ENCODE measurements around the gene EIF5B. TPM values are rescaled to one million over a fixed set of nuclear protein-coding genes. Genes with fewer than 3 reads are reported as not detected.

Gene EIF5B
- polyA plus RNA-seq, 4 donors = 21.0 to 43.0 (median 32.1) TPM

DNA sequence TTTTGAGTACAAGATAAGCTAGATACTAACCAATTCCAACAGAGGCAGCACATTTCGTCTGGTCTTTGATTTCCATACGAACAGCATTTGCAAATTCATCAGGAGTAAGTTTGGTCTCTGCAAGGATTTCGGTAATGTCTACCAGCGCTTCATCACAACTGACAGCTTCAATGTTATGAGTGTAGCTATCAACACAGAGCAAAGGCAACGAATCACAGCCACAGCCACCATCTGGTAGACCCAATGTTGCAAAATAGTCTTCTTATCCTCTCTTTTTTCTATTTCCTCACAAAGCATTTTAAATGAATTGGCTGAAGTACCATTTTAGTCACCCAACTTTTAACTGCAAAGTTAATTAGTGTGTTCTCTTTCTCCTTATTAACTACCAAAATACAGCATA, 84.3 kb downstream of the EIF5B start:
- H3K36me3 ChIP-seq (ENCODE audit: control insufficient read depth in 3 of 3, insufficient read depth in 2 of 3, low read depth in 1 of 3, low read length in 3 of 3) = peaks cover 20 to 26% (median 23%) of the 10 kb centered on the region in 3 donors
- H3K9me3 ChIP-seq (ENCODE audit: control insufficient read depth in 2 of 2, insufficient read depth in 1 of 2, low read depth in 1 of 2, low read length in 1 of 2) = no peaks in the 10 kb centered on the region
- 93 to 96% (median 95%) methylated on average over 5 of the region's 5 CpGs for WGBS, 3 donors
- DNase-seq (no peak), FAIRE-seq (no peak)
- no peaks in the 10 kb centered on the region for H3K27me3 ChIP-seq (ENCODE audit: control insufficient read depth in 3 of 3, insufficient read depth in 3 of 3, low read length in 3 of 3)
- H3K27ac ChIP-seq (ENCODE audit: low read depth in 1 of 3, low read length in 2 of 3) = no peak overlapping the region
- no peak overlapping the region for H3K4me3 ChIP-seq (ENCODE audit: low read depth in 1 of 3, low read length in 3 of 3)
- H3K4me1 ChIP-seq (ENCODE audit: control insufficient read depth in 3 of 3, insufficient read depth in 2 of 3, low read depth in 1 of 3, low read length in 2 of 3) = no peaks in the 10 kb centered on the region

DNA sequence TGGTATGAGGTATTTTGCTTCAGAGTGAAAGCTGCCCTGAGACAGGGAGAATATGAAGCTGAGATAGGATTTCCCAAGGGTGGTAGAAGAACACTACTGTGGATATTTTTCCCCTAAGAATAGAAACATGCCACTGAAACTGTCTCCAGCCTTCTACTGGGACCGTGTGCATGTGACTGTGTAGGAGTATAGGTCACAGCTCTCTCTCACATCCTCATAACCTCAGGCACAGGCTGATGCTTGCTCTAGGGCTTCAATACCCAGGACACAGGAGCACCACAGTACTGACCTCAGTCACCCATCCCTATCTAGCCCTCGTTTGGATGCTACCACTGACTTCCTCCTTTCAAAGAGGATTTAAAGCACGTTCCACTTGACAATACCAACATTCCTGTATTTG, 85.4 kb downstream of the EIF5B start:
- FAIRE-seq (no peak), DNase-seq (no peak)
- Histone ChIP-seq H3K9me3 (ENCODE audit: control insufficient read depth in 2 of 2, insufficient read depth in 1 of 2, low read depth in 1 of 2, low read length in 1 of 2) (no peaks in the 10 kb centered on the region), H3K27me3 (ENCODE audit: control insufficient read depth in 3 of 3, insufficient read depth in 3 of 3, low read length in 3 of 3) (no peaks in the 10 kb centered on the region), H3K27ac (ENCODE audit: low read depth in 1 of 3, low read length in 2 of 3) (no peak overlapping the region), H3K4me1 (ENCODE audit: control insufficient read depth in 3 of 3, insufficient read depth in 2 of 3, low read depth in 1 of 3, low read length in 2 of 3) (no peaks in the 10 kb centered on the region), H3K36me3 (ENCODE audit: control insufficient read depth in 3 of 3, insufficient read depth in 2 of 3, low read depth in 1 of 3, low read length in 3 of 3) (peaks cover 14 to 21% (median 20%) of the 10 kb centered on the region in 3 donors), H3K4me3 (ENCODE audit: low read depth in 1 of 3, low read length in 3 of 3) (no peak overlapping the region)
- 61 to 69% (median 62%) methylated on average over 3 of the region's 3 CpGs for WGBS, 3 donors

DNA sequence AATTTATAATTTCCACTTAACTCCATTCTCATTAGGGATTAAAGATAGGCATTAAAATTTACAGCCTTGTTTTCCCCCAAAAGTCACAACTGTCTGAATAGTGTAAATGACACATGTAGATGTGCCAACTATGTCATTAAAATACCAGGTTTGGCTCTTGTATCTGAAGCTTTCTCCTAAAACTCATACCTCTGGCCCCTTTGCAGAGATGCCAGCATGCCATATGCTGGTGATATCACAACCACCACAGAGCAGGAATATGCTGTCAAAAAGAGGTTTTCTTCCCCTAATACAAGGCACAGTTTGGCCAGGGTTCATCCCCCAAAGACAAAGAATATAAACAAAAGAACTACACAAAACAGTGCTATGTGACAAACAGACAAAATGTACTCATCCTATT, 87.2 kb downstream of the EIF5B start:
- no peaks in the 10 kb centered on the region for H3K27me3 ChIP-seq (ENCODE audit: control insufficient read depth in 3 of 3, insufficient read depth in 3 of 3, low read length in 3 of 3)
- H3K4me3 ChIP-seq (ENCODE audit: low read depth in 1 of 3, low read length in 3 of 3) = no peak overlapping the region
- FAIRE-seq = no peak
- DNase-seq = no peak
- H3K4me1 ChIP-seq (ENCODE audit: control insufficient read depth in 3 of 3, insufficient read depth in 2 of 3, low read depth in 1 of 3, low read length in 2 of 3) = no peaks in the 10 kb centered on the region
- H3K9me3 ChIP-seq (ENCODE audit: control insufficient read depth in 2 of 2, insufficient read depth in 1 of 2, low read depth in 1 of 2, low read length in 1 of 2) = no peaks in the 10 kb centered on the region
- H3K36me3 ChIP-seq (ENCODE audit: control insufficient read depth in 3 of 3, insufficient read depth in 2 of 3, low read depth in 1 of 3, low read length in 3 of 3) = peaks cover 18 to 20% (median 19%) of the 10 kb centered on the region in 3 donors
- no peak overlapping the region for H3K27ac ChIP-seq (ENCODE audit: low read depth in 1 of 3, low read length in 2 of 3)

DNA sequence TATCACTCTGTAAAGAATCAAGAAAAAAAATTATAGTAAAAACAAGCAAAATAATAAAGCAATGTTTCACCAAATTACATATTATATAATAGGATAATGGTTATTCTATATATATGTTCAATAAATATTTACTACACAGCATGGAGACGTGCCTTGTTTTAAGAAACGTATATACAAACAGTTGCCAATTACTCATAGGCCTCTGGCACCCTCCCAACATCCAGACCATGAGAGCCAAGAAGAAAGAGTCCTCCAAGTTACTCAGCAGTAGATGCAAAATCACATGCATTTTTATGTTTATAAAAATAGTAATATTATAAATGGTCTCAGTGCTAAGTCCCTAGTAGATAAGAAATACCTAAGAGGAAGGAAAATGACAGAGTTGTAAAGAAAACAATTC, 87.8 kb downstream of the EIF5B start:
- Histone ChIP-seq H3K4me1 (ENCODE audit: control insufficient read depth in 3 of 3, insufficient read depth in 2 of 3, low read depth in 1 of 3, low read length in 2 of 3) (no peaks in the 10 kb centered on the region), H3K36me3 (ENCODE audit: control insufficient read depth in 3 of 3, insufficient read depth in 2 of 3, low read depth in 1 of 3, low read length in 3 of 3) (peaks cover 16% of the 10 kb centered on the region in 3 donors), H3K27ac (ENCODE audit: low read depth in 1 of 3, low read length in 2 of 3) (no peak overlapping the region), H3K9me3 (ENCODE audit: control insufficient read depth in 2 of 2, insufficient read depth in 1 of 2, low read depth in 1 of 2, low read length in 1 of 2) (no peaks in the 10 kb centered on the region), H3K4me3 (ENCODE audit: low read depth in 1 of 3, low read length in 3 of 3) (no peak overlapping the region), H3K27me3 (ENCODE audit: control insufficient read depth in 3 of 3, insufficient read depth in 3 of 3, low read length in 3 of 3) (no peaks in the 10 kb centered on the region)
- no peak for DNase-seq
- WGBS, 3 donors = 50 to 80% (median 78%) methylated on average over 2 of the region's 2 CpGs
- FAIRE-seq = no peak

DNA sequence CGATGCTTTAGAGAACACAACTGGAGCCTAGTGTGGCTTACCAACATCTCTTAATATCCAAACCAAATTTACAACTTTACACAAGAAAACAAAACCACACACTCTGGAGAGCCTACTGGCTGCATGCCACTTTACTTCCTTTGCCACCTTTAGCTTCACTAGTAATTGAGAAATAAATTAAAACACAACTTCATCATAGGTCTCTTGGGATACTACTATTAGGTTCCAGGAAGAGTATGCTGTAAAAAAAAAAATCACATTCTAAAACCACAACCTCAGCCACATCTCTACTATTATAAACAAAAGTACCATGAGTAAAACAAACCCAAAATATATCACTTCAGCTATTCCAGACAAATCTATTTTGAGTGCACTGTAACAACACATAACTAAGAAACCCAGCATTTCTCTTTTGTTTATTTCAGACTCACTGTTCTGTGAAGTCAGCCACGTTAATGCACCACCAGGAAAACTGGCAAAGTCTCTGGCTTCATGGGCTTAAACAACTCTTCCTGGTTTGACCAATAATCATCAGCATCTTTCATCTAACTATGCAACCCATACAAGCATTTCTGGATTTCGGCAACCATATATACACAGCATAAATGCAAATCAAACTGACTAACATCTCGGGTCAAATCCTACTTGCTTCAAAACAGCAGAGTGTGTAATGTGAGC, 93.6 kb downstream of the EIF5B start:
- H3K4me1 ChIP-seq (ENCODE audit: control insufficient read depth in 3 of 3, insufficient read depth in 2 of 3, low read depth in 1 of 3, low read length in 2 of 3) = no peaks in the 10 kb centered on the region
- H3K9me3 ChIP-seq (ENCODE audit: control insufficient read depth in 2 of 2, insufficient read depth in 1 of 2, low read depth in 1 of 2, low read length in 1 of 2) = no peaks in the 10 kb centered on the region
- no peak overlapping the region for H3K4me3 ChIP-seq (ENCODE audit: low read depth in 1 of 3, low read length in 3 of 3)
- H3K36me3 ChIP-seq (ENCODE audit: control insufficient read depth in 3 of 3, insufficient read depth in 2 of 3, low read depth in 1 of 3, low read length in 3 of 3) = peaks cover 4 to 13% (median 7%) of the 10 kb centered on the region in 3 donors
- H3K27ac ChIP-seq (ENCODE audit: low read depth in 1 of 3, low read length in 2 of 3) = peak overlapping the region in 1 of 3 donors; percentile 11
- DNase-seq (no peak), FAIRE-seq (no peak)
- WGBS, 3 donors = 61 to 82% (median 74%) methylated on average over 4 of the region's 4 CpGs
- H3K27me3 ChIP-seq (ENCODE audit: control insufficient read depth in 3 of 3, insufficient read depth in 3 of 3, low read length in 3 of 3) = no peaks in the 10 kb centered on the region

DNA sequence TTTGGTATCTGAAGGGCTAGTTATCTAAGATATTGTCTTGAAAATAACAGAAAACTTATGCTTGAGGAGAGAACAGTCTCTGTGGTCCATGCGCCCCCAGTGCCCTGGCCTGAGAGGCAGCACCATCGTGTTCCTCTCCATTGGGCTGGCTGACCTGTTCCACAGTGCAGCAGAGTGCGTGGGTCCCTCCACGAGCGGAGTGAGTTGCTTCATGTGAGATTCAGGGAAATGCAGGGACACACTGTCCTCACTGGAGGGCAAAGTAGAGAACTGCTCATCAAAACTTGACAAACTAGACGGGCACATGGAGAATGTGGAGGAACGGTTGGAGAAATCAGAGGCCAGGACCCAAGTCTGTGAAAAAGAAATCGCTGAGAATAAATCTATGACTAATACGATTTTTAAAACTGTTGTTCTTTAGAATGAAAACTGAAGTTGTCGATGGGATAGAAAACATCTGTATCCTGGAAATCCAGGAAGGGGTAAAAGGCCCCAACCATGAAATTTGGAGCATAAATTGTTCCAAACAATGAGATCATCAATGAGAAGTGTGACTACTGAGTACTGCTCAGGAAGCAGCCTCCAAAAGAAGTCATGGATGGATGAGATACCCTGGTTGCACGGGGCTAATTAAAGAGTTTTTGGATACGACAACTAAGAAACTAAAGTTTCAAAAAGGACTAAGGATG, 94.5 kb downstream of the EIF5B start:
- FAIRE-seq (no peak), DNase-seq (no peak)
- WGBS, 3 donors = 85 to 95% (median 94%) methylated on average over 12 of the region's 12 CpGs
- no peak overlapping the region for H3K4me3 ChIP-seq (ENCODE audit: low read depth in 1 of 3, low read length in 3 of 3)
- no peaks in the 10 kb centered on the region for H3K4me1 ChIP-seq (ENCODE audit: control insufficient read depth in 3 of 3, insufficient read depth in 2 of 3, low read depth in 1 of 3, low read length in 2 of 3)
- H3K27me3 ChIP-seq (ENCODE audit: control insufficient read depth in 3 of 3, insufficient read depth in 3 of 3, low read length in 3 of 3) = no peaks in the 10 kb centered on the region
- H3K27ac ChIP-seq (ENCODE audit: low read depth in 1 of 3, low read length in 2 of 3) = peak overlapping the region in 1 of 3 donors; percentile 22
- H3K9me3 ChIP-seq (ENCODE audit: control insufficient read depth in 2 of 2, insufficient read depth in 1 of 2, low read depth in 1 of 2, low read length in 1 of 2) = no peaks in the 10 kb centered on the region
- peaks cover 4 to 9% (median 7%) of the 10 kb centered on the region in 3 donors for H3K36me3 ChIP-seq (ENCODE audit: control insufficient read depth in 3 of 3, insufficient read depth in 2 of 3, low read depth in 1 of 3, low read length in 3 of 3)

DNA sequence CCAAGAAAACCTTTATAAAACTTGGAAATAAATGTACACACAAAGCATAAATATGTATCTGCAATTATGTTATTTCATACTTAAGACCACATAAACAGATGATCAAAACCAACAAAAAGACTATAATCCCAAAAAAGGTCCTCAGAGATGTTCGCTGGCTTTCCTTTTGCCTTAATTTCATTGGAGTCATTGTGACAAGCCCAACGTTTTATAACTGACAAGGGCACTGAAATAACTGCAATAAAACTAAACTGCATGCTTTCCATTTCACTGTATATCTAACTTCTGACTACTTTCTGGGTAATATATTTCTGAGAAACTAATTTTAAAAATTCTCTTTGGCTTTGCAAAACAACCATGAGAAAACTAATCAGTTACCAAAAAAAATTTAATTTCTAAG, 96.2 kb downstream of the EIF5B start:
- FAIRE-seq (no peak), DNase-seq (no peak)
- no peak overlapping the region for H3K4me3 ChIP-seq (ENCODE audit: low read depth in 1 of 3, low read length in 3 of 3)
- H3K4me1 ChIP-seq (ENCODE audit: control insufficient read depth in 3 of 3, insufficient read depth in 2 of 3, low read depth in 1 of 3, low read length in 2 of 3) = no peaks in the 10 kb centered on the region
- H3K36me3 ChIP-seq (ENCODE audit: control insufficient read depth in 3 of 3, insufficient read depth in 2 of 3, low read depth in 1 of 3, low read length in 3 of 3) = peaks cover 0 to 7% (median 6%) of the 10 kb centered on the region in 3 donors
- H3K9me3 ChIP-seq (ENCODE audit: control insufficient read depth in 2 of 2, insufficient read depth in 1 of 2, low read depth in 1 of 2, low read length in 1 of 2) = no peaks in the 10 kb centered on the region
- 48 to 64% (median 63%) methylated on average over 2 of the region's 2 CpGs for WGBS, 3 donors
- no peaks in the 10 kb centered on the region for H3K27me3 ChIP-seq (ENCODE audit: control insufficient read depth in 3 of 3, insufficient read depth in 3 of 3, low read length in 3 of 3)
- no peak overlapping the region for H3K27ac ChIP-seq (ENCODE audit: low read depth in 1 of 3, low read length in 2 of 3)

DNA sequence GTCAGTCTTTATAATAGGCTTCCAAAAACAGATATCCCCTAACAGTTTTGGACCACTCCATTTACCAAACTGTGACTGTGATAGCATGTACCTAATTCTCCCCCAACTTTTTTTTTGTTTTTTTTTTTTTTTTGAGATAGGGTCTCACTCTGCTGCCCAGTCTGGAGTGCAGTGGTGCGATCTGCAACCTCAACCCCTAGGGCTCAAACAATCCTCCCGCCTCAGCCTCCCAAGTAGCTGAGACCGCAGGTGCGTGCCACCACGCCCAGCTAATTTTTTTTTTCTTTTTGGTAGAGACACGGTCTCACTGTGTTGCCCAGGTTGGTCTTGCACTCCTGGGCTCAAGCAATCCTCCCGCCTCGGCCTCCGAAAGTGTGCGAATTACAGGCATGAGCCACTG, 99.7 kb downstream of the EIF5B start:
- Histone ChIP-seq H3K9me3 (ENCODE audit: control insufficient read depth in 2 of 2, insufficient read depth in 1 of 2, low read depth in 1 of 2, low read length in 1 of 2) (no peaks in the 10 kb centered on the region), H3K27me3 (ENCODE audit: control insufficient read depth in 3 of 3, insufficient read depth in 3 of 3, low read length in 3 of 3) (no peaks in the 10 kb centered on the region), H3K4me1 (ENCODE audit: control insufficient read depth in 3 of 3, insufficient read depth in 2 of 3, low read depth in 1 of 3, low read length in 2 of 3) (no peaks in the 10 kb centered on the region), H3K27ac (ENCODE audit: low read depth in 1 of 3, low read length in 2 of 3) (no peak overlapping the region), H3K36me3 (ENCODE audit: control insufficient read depth in 3 of 3, insufficient read depth in 2 of 3, low read depth in 1 of 3, low read length in 3 of 3) (peaks cover 6 to 8% (median 8%) of the 10 kb centered on the region in 3 donors), H3K4me3 (ENCODE audit: low read depth in 1 of 3, low read length in 3 of 3) (no peak overlapping the region)
- 97 to 99% (median 98%) methylated on average over 10 of the region's 10 CpGs for WGBS, 3 donors
- FAIRE-seq (no peak), DNase-seq (no peak)
